Choroid plexus epithelial cell (primary cell): ENCODE results near the gene GGTA1.
A peak's percentile ranks its signal among the peaks of the same experiment; 100 is the strongest.

Source experiments
- DNase-seq: peaks from one replicate; pipeline ENCODE4 v3.0.0-alpha.2; 2010; ENCODE audit warnings: low read depth
- H3K4me3 ChIP-seq: 2 replicates; pipeline ENCODE4 v1.5.1; 2011; ENCODE audit warnings: low read depth, mild to moderate bottlenecking, control low read depth, low read length, moderate library complexity
- CTCF ChIP-seq: conservative IDR thresholded peaks from 2 replicates; pipeline ENCODE4 v1.5.1; 2011; ENCODE audit warnings: low read depth, mild to moderate bottlenecking, control low read depth, inconsistent platforms, low read length, moderate library complexity

Gene GGTA1

GRCh38 chr9:121499427-121500164 lies at the start of gene GGTA1:
Gene GGTA1 (minus strand): TSS chr9:121499844. CDS start chr9:121467922, 31,922 bp downstream.
- H3K4me3 ChIP-seq: peak within 1 kb of the TSS; percentile 42
- peak; percentile 52 for DNase-seq
- TF ChIP-seq CTCF: no peak

- H3K4me3 ChIP-seq: no peak overlapping the region
- no peak for DNase-seq
- no peak for TF ChIP-seq CTCF
Measured at GRCh38 chr9:121548666-121549065, 49.0 kb upstream of the GGTA1 start.

- peak overlapping the region; percentile 27 for H3K4me3 ChIP-seq
- peak; percentile 96 for DNase-seq
- TF ChIP-seq CTCF: peak; percentile 91
Measured at GRCh38 chr9:121545875-121546423, 46.3 kb upstream of the GGTA1 start.

GRCh38 chr9:121545150-121545874 lies 45.7 kb upstream of the GGTA1 start:
- no peak for TF ChIP-seq CTCF
- H3K4me3 ChIP-seq: no peak overlapping the region
- DNase-seq: no peak

- H3K4me3 ChIP-seq: no peak overlapping the region
- DNase-seq: no peak
- no peak for TF ChIP-seq CTCF
Measured at GRCh38 chr9:121542025-121542424, 42.4 kb upstream of the GGTA1 start.

- no peak for TF ChIP-seq CTCF
- no peak for DNase-seq
- no peak overlapping the region for H3K4me3 ChIP-seq
Measured at GRCh38 chr9:121541256-121541655, 41.6 kb upstream of the GGTA1 start.
